Endothelial cell (in vitro differentiated cells): Measurements from ENCODE around the gene ITGBL1. TPM values are rescaled to one million over a fixed set of nuclear protein-coding genes. Genes with fewer than 3 reads are reported as not detected.

Source experiments
- DNase-seq: peaks from one replicate; pipeline ENCODE4 v3.0.0; 2021; ENCODE audit warnings: low spot score
- H3K27ac Mint-ChIP-seq: one replicate; pipeline ENCODE4 v1.8.0; 2021; ENCODE audit warnings: mixed read lengths, inconsistent platforms; ENCODE audit not compliant: unreplicated experiment
- H3K27me3 Mint-ChIP-seq: one replicate; pipeline ENCODE4 v1.8.0; 2021; ENCODE audit warnings: mild to moderate bottlenecking, moderate library complexity, mixed read lengths, inconsistent platforms; ENCODE audit not compliant: unreplicated experiment
- H3K36me3 Mint-ChIP-seq: one replicate; pipeline ENCODE4 v1.8.0; 2021; ENCODE audit warnings: mild to moderate bottlenecking, low read depth, mixed read lengths, inconsistent platforms; ENCODE audit not compliant: unreplicated experiment
- H3K4me1 Mint-ChIP-seq: one replicate; pipeline ENCODE4 v1.8.0; 2021; ENCODE audit warnings: mild to moderate bottlenecking, mixed read lengths, inconsistent platforms; ENCODE audit not compliant: unreplicated experiment
- H3K4me3 Mint-ChIP-seq: one replicate; pipeline ENCODE4 v1.8.0; 2021; ENCODE audit warnings: mild to moderate bottlenecking, mixed read lengths, inconsistent platforms; ENCODE audit not compliant: unreplicated experiment
- H3K9me3 Mint-ChIP-seq: one replicate; pipeline ENCODE4 v1.8.0; 2021; ENCODE audit warnings: mixed read lengths, inconsistent platforms; ENCODE audit not compliant: unreplicated experiment
- CTCF ChIP-seq: fragments of 200-600 bp; sonication (generic); IDR thresholded peaks from one replicate; pipeline ENCODE4 v1.5.0; 2021; ENCODE audit warnings: antibody characterized with exemption; ENCODE audit not compliant: unreplicated experiment
- total RNA-seq: library from RNA; stranded (reverse); fragmentation: NEBNext Ultra II Directional; extraction: Animal tissue kit (Norgen Biotek cat#: 25700); gene quantifications from one replicate; pipeline ENCODE4 v1.2.1, GENCODE V29; 2021; ENCODE audit not compliant: unreplicated experiment

The ITGBL1 gene
- total RNA-seq, 1 donor from 2014 or later, result not detected

- no peak overlapping the region for H3K4me3 Mint-ChIP-seq
- no peaks in the 10 kb centered on the region for H3K36me3 Mint-ChIP-seq
- no peak overlapping the region for H3K27ac Mint-ChIP-seq
- no peaks in the 10 kb centered on the region for H3K27me3 Mint-ChIP-seq
- DNase-seq, result no peak
- H3K4me1 Mint-ChIP-seq, result no peaks in the 10 kb centered on the region
- no peaks in the 10 kb centered on the region for H3K9me3 Mint-ChIP-seq
- TF ChIP-seq CTCF, result no peak
Measured at GRCh38 chr13:101433895-101434294, 18.6 kb upstream of the ITGBL1 start.

- H3K27me3 Mint-ChIP-seq, result no peaks in the 10 kb centered on the region
- no peaks in the 10 kb centered on the region for H3K9me3 Mint-ChIP-seq
- H3K27ac Mint-ChIP-seq, result no peak overlapping the region
- TF ChIP-seq CTCF, result no peak
- no peaks in the 10 kb centered on the region for H3K36me3 Mint-ChIP-seq
- no peaks in the 10 kb centered on the region for H3K4me1 Mint-ChIP-seq
- DNase-seq, result no peak
- no peak overlapping the region for H3K4me3 Mint-ChIP-seq
Measured at GRCh38 chr13:101434486-101434885, 18.0 kb upstream of the ITGBL1 start.

GRCh38 chr13:101447852-101448251, 4.6 kb upstream of the ITGBL1 start:
- no peak for DNase-seq
- H3K9me3 Mint-ChIP-seq, result no peaks in the 10 kb centered on the region
- H3K27me3 Mint-ChIP-seq, result no peaks in the 10 kb centered on the region
- H3K4me3 Mint-ChIP-seq, result no peak overlapping the region
- H3K36me3 Mint-ChIP-seq, result no peaks in the 10 kb centered on the region
- no peaks in the 10 kb centered on the region for H3K4me1 Mint-ChIP-seq
- H3K27ac Mint-ChIP-seq, result no peak overlapping the region
- no peak for TF ChIP-seq CTCF

GRCh38 chr13:101449790-101450748, 2.4 kb upstream of the ITGBL1 start:
- no peak for TF ChIP-seq CTCF
- H3K27ac Mint-ChIP-seq, result no peak overlapping the region

GRCh38 chr13:101450749-101451130, 1.7 kb upstream of the ITGBL1 start:
- no peaks in the 10 kb centered on the region for H3K4me1 Mint-ChIP-seq
- no peaks in the 10 kb centered on the region for H3K27me3 Mint-ChIP-seq
- H3K36me3 Mint-ChIP-seq, result no peaks in the 10 kb centered on the region
- DNase-seq, result no peak
- no peak for TF ChIP-seq CTCF
- no peak overlapping the region for H3K4me3 Mint-ChIP-seq
- H3K9me3 Mint-ChIP-seq, result no peaks in the 10 kb centered on the region
- no peak overlapping the region for H3K27ac Mint-ChIP-seq

More at GRCh38 chr13:101449790-101450748, 2.4 kb upstream of the ITGBL1 start:
- no peak for DNase-seq
- H3K4me3 Mint-ChIP-seq, result no peak overlapping the region
- no peaks in the 10 kb centered on the region for H3K9me3 Mint-ChIP-seq
- H3K27me3 Mint-ChIP-seq, result no peaks in the 10 kb centered on the region
- no peaks in the 10 kb centered on the region for H3K36me3 Mint-ChIP-seq
- H3K4me1 Mint-ChIP-seq, result no peaks in the 10 kb centered on the region
